COR-L47 (cell line): ENCODE results near the gene UNC5A.

ENCODE experiments used
- DNase-seq: peaks from one replicate; lab custom pipeline; 2025; lab: John Stamatoyannopoulos, UW

UNC5A gene

GRCh38 chr5:176899296-176899891, 89.0 kb downstream of the UNC5A start, which contains the start of gene HK3:
HK3 (minus strand) TSS chr5:176899346; CDS start chr5:176896159, 3,187 bp downstream.
- no peak for DNase-seq

- DNase-seq, result no peak
Observed at GRCh38 chr5:176899946-176900779, 89.8 kb downstream of the UNC5A start.

- DNase-seq, result no peak
Observed at GRCh38 chr5:176900780-176901204, 90.4 kb downstream of the UNC5A start.

GRCh38 chr5:176901260-176902101, 91.1 kb downstream of the UNC5A start:
- DNase-seq, result no peak

- DNase-seq, result no peak
Observed at GRCh38 chr5:176902102-176902814, 91.9 kb downstream of the UNC5A start.

- no peak for DNase-seq
Observed at GRCh38 chr5:176902911-176903664, 92.7 kb downstream of the UNC5A start.

GRCh38 chr5:176904276-176904675, 93.9 kb downstream of the UNC5A start:
- no peak for DNase-seq

GRCh38 chr5:176906126-176906525, 95.8 kb downstream of the UNC5A start:
- no peak for DNase-seq

- DNase-seq, result no peak
Observed at GRCh38 chr5:176906796-176907195, 96.4 kb downstream of the UNC5A start.

GRCh38 chr5:176908675-176909368, 98.5 kb downstream of the UNC5A start:
- DNase-seq, result no peak

GRCh38 chr5:176912115-176912514, 101.8 kb downstream of the UNC5A start:
- no peak for DNase-seq

- DNase-seq, result no peak
Observed at GRCh38 chr5:176915906-176916305, 105.5 kb downstream of the UNC5A start.

- no peak for DNase-seq
Observed at GRCh38 chr5:176916337-176916736, 106.0 kb downstream of the UNC5A start.

GRCh38 chr5:176918613-176919012, 108.3 kb downstream of the UNC5A start:
- no peak for DNase-seq

GRCh38 chr5:176921714-176922113, 111.4 kb downstream of the UNC5A start:
- no peak for DNase-seq

- no peak for DNase-seq
Observed at GRCh38 chr5:176922817-176923216, 112.5 kb downstream of the UNC5A start.

- DNase-seq, result no peak
Observed at GRCh38 chr5:176927562-176927961, 117.2 kb downstream of the UNC5A start.

GRCh38 chr5:176929654-176930053, 119.3 kb downstream of the UNC5A start:
- DNase-seq, result no peak
